ENCODE measurements around the gene CHID1.

The CHID1 gene

DNA sequence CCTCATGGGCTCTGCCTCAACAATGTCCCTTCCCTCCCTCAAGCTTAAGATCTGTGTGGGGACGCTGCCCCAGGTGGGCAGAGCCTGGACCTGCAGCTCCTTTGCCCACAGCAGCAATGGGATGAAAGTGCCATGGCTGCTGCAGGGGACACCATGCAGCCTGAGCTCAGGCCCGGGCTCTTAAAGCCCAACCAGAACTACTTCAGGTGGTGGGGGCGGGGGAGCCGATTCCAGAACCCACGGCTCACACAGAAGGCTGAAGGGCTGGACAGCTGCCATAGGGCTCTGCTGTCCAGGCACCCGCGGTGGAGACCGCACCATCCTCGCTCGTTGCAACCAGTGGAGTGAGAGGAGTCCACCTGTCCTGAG, 12.5 kb downstream of the CHID1 start:
- no peak overlapping the region for H3K4me3 ChIP-seq (ENCODE audit: low read depth, low read length)
- H3K9ac ChIP-seq (ENCODE audit: low read length), result no peak overlapping the region
- no peak overlapping the region for H3K23ac ChIP-seq (ENCODE audit: low read length)
- no peak overlapping the region for H2BK120ac ChIP-seq (ENCODE audit: insufficient read depth, low read length, poor library complexity)
- no peak overlapping the region for H4K12ac ChIP-seq (ENCODE audit: low read depth, low read length)
- H3K18ac ChIP-seq (ENCODE audit: low read length), result no peak overlapping the region
- H3K9me3 ChIP-seq (ENCODE audit: insufficient read depth, low read depth, low read length), result peaks cover 2% of the 10 kb centered on the region
- no CpG with 5 or more reads among the region's 10 CpGs for WGBS (ENCODE audit: extremely low coverage, insufficient coverage, insufficient read length)
- no peaks in the 10 kb centered on the region for H3K79me1 ChIP-seq (ENCODE audit: low read length)
- no peak overlapping the region for H3K4me2 ChIP-seq (ENCODE audit: low read length)
- H2AK5ac ChIP-seq (ENCODE audit: low read length), result no peak overlapping the region
- H3K4ac ChIP-seq (ENCODE audit: low read depth, low read length), result no peak overlapping the region
- H3K27ac ChIP-seq (ENCODE audit: low read depth, low read length), result no peak overlapping the region
- peaks cover 49 to 54% of the 10 kb centered on the region in 2 experiments for H3K36me3 ChIP-seq (ENCODE audit: control insufficient read depth in 1 of 2, insufficient read depth in 2 of 2, low read length in 2 of 2)
- no peak overlapping the region for H4K8ac ChIP-seq (ENCODE audit: low read depth, low read length)
- no peak for DNase-seq
- no peak overlapping the region for H3K14ac ChIP-seq (ENCODE audit: low read length)
- H2BK5ac ChIP-seq (ENCODE audit: low read depth, low read length, poor library complexity), result no peak overlapping the region
- no peaks in the 10 kb centered on the region for H3K4me1 ChIP-seq (ENCODE audit: control insufficient read depth in 1 of 2, insufficient read depth in 2 of 2, low read length in 2 of 2)
- H4K91ac ChIP-seq (ENCODE audit: low read depth, low read length), result no peak overlapping the region
- H3K79me2 ChIP-seq (ENCODE audit: control insufficient read depth, insufficient read depth, low read length, poor library complexity), result no peaks in the 10 kb centered on the region
- no peaks in the 10 kb centered on the region for H3K27me3 ChIP-seq (ENCODE audit: insufficient read depth, low read length)
- no peak overlapping the region for H2AFZ ChIP-seq (ENCODE audit: insufficient read depth, low read length, poor library complexity)
- H2BK12ac ChIP-seq (ENCODE audit: low read length), result no peak overlapping the region

DNA sequence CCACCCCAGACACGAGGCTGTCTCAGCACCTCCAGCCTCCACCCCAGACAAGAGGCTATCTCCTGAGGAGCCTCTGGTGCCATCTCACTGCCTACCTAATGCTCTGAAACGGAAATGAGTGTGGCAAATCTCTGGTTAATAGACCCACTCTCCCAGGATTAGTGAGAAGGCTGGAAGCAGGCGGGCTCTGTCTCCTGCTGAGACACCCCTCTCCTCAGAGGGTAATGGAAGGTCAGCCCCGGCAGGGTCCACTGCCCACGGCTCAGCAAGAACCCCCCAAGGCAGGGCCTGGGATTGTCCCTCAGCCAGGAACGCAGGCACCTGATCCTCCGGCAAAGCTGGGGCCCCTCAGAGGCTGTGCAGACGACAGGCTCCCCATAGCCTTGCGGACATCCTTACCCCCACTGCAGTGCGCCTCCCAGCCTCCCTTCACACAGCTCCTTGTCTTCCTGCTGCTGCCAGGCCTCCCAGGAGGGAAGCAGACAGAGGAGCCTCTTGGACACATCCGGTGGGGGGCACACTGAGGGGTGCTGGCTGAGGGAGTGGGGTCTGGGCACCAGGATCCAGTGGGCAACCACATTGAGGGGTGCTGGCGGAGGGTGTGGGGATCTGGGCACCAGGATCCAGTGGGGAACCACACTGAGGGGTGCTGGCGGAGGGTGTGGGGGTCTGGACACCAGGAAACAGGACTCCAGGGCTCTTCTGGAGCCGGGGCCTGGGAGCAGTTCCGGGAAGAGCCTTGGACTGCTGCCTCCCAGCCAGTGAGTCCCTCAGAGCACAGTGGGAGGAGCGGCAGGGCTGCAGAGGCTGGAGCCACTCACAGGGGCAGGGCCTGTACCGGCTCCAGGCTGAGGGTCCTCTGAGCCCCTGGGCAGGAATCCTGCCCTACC, 13.1 kb downstream of the CHID1 start:
- WGBS (ENCODE audit: extremely low coverage, insufficient coverage, insufficient read length), result no CpG with 5 or more reads among the region's 17 CpGs
- peaks cover 2% of the 10 kb centered on the region for H3K9me3 ChIP-seq (ENCODE audit: insufficient read depth, low read depth, low read length)

DNA sequence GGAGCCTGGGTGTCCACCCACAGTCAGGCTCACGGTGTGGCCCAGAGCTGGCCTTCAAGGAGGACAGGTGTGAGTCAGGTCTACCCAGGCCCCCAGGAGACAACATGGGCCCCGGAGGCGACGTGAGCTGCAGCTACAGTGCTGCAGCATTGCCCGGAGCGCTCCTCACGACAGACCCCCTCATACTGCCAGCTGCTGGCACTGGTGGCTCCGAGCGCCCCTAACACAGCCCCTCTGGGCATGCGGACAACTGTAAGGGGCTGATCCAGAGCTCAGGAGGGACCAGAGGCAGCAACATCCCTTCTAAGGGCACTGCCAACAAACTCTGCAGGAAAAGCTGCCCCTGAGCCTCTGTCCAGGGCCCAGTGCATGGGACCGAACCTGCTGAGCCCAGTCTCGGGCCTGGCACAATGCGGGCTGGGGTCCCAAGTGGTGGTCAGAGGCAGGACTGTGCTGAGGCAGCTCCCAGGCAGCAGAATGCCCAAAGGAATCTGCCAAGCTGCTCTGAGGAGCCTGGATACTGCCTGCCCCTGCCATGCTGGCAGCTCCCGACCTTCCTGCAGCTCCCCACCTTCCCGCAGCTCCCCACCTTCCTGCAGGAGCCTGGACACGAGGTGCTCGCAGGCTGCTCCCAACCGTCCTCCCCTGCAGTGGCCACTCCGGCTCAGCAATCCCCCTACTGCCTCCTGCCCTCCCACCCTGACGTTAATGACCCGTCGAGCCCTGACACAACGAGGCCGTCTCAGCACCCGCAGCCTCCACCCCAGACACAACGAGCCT, 15.1 kb downstream of the CHID1 start:
- Histone ChIP-seq H4K12ac (ENCODE audit: low read depth, low read length) (peak overlapping the region; percentile 15), H3K14ac (ENCODE audit: low read length) (no peak overlapping the region), H3K27me3 (ENCODE audit: insufficient read depth, low read length) (no peaks in the 10 kb centered on the region), H3K9ac (ENCODE audit: low read length) (no peak overlapping the region), H2BK5ac (ENCODE audit: low read depth, low read length, poor library complexity) (no peak overlapping the region), H2AK5ac (ENCODE audit: low read length) (no peak overlapping the region), H3K4me1 (ENCODE audit: control insufficient read depth in 1 of 2, insufficient read depth in 2 of 2, low read length in 2 of 2) (no peaks in the 10 kb centered on the region), H3K18ac (ENCODE audit: low read length) (no peak overlapping the region), H3K4me3 (ENCODE audit: low read depth, low read length) (no peak overlapping the region), H4K8ac (ENCODE audit: low read depth, low read length) (no peak overlapping the region), H3K4ac (ENCODE audit: low read depth, low read length) (no peak overlapping the region), H2BK12ac (ENCODE audit: low read length) (no peak overlapping the region), H2BK120ac (ENCODE audit: insufficient read depth, low read length, poor library complexity) (no peak overlapping the region), H3K79me1 (ENCODE audit: low read length) (no peaks in the 10 kb centered on the region), H4K91ac (ENCODE audit: low read depth, low read length) (no peak overlapping the region), H3K23ac (ENCODE audit: low read length) (no peak overlapping the region), H3K36me3 (ENCODE audit: control insufficient read depth in 1 of 2, insufficient read depth in 2 of 2, low read length in 2 of 2) (peaks cover 23 to 37% of the 10 kb centered on the region in 2 experiments), H3K79me2 (ENCODE audit: control insufficient read depth, insufficient read depth, low read length, poor library complexity) (no peaks in the 10 kb centered on the region), H2AFZ (ENCODE audit: insufficient read depth, low read length, poor library complexity) (no peak overlapping the region), H3K27ac (ENCODE audit: low read depth, low read length) (no peak overlapping the region), H3K4me2 (ENCODE audit: low read length) (no peak overlapping the region), H3K9me3 (ENCODE audit: insufficient read depth, low read depth, low read length) (peaks cover 2% of the 10 kb centered on the region)
- DNase-seq, result no peak
- no CpG with 5 or more reads among the region's 26 CpGs for WGBS (ENCODE audit: extremely low coverage, insufficient coverage, insufficient read length)

More for the DNA sequence above, 13.1 kb downstream of the CHID1 start:
- Histone ChIP-seq H3K79me2 (ENCODE audit: control insufficient read depth, insufficient read depth, low read length, poor library complexity) (no peaks in the 10 kb centered on the region), H3K79me1 (ENCODE audit: low read length) (no peaks in the 10 kb centered on the region), H3K9ac (ENCODE audit: low read length) (no peak overlapping the region), H2BK5ac (ENCODE audit: low read depth, low read length, poor library complexity) (no peak overlapping the region), H3K18ac (ENCODE audit: low read length) (no peak overlapping the region), H4K12ac (ENCODE audit: low read depth, low read length) (no peak overlapping the region), H3K36me3 (ENCODE audit: control insufficient read depth in 1 of 2, insufficient read depth in 2 of 2, low read length in 2 of 2) (peaks cover 43 to 49% of the 10 kb centered on the region in 2 experiments), H3K4me2 (ENCODE audit: low read length) (no peak overlapping the region), H4K91ac (ENCODE audit: low read depth, low read length) (no peak overlapping the region), H3K4me1 (ENCODE audit: control insufficient read depth in 1 of 2, insufficient read depth in 2 of 2, low read length in 2 of 2) (no peaks in the 10 kb centered on the region), H3K27me3 (ENCODE audit: insufficient read depth, low read length) (no peaks in the 10 kb centered on the region), H3K23ac (ENCODE audit: low read length) (no peak overlapping the region), H2BK12ac (ENCODE audit: low read length) (no peak overlapping the region), H3K27ac (ENCODE audit: low read depth, low read length) (no peak overlapping the region), H3K4ac (ENCODE audit: low read depth, low read length) (no peak overlapping the region), H2AK5ac (ENCODE audit: low read length) (no peak overlapping the region), H4K8ac (ENCODE audit: low read depth, low read length) (no peak overlapping the region), H2BK120ac (ENCODE audit: insufficient read depth, low read length, poor library complexity) (no peak overlapping the region), H2AFZ (ENCODE audit: insufficient read depth, low read length, poor library complexity) (no peak overlapping the region), H3K4me3 (ENCODE audit: low read depth, low read length) (no peak overlapping the region), H3K14ac (ENCODE audit: low read length) (no peak overlapping the region)
- DNase-seq, result no peak

DNA sequence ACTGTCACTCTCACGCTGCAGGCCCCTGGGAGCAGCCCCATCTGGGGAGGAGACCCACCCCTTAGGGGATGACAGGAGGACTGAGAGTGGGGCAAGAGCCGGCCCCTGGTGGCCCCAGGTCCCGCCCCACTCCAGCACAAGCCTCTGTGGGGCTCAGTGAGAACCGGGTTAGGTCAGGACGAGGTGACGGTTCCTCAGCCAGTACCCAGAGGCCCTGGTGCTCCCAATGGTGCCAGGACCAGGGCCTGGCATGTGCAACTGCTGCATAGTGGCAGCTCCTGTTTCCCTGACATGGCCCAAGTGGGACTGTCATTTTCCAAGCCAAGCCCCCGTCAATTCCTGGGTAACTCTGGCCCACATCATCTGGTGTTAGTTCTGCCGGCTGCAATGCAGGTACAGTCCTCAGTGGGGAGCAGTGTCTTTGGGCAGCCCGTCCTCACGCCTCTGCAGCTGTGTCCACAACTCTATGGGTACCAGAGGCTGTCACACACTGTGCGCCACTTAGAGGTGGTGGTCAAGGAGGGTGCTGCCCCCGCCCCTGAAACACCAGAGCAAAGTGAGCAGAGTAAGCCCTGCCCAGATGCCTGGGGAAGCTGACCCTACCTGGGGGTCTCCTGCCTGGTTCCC, 15.9 kb downstream of the CHID1 start:
- Histone ChIP-seq H2AK5ac (ENCODE audit: low read length) (no peak overlapping the region), H3K79me2 (ENCODE audit: control insufficient read depth, insufficient read depth, low read length, poor library complexity) (no peaks in the 10 kb centered on the region), H3K14ac (ENCODE audit: low read length) (no peak overlapping the region), H3K23ac (ENCODE audit: low read length) (no peak overlapping the region), H3K18ac (ENCODE audit: low read length) (no peak overlapping the region), H4K8ac (ENCODE audit: low read depth, low read length) (no peak overlapping the region), H3K9ac (ENCODE audit: low read length) (no peak overlapping the region), H2BK12ac (ENCODE audit: low read length) (no peak overlapping the region), H2BK5ac (ENCODE audit: low read depth, low read length, poor library complexity) (no peak overlapping the region), H3K27ac (ENCODE audit: low read depth, low read length) (no peak overlapping the region), H4K91ac (ENCODE audit: low read depth, low read length) (no peak overlapping the region), H3K4me2 (ENCODE audit: low read length) (no peak overlapping the region), H3K79me1 (ENCODE audit: low read length) (no peaks in the 10 kb centered on the region), H2AFZ (ENCODE audit: insufficient read depth, low read length, poor library complexity) (no peak overlapping the region), H3K36me3 (ENCODE audit: control insufficient read depth in 1 of 2, insufficient read depth in 2 of 2, low read length in 2 of 2) (peaks cover 20 to 30% of the 10 kb centered on the region in 2 experiments), H3K4me3 (ENCODE audit: low read depth, low read length) (no peak overlapping the region), H3K9me3 (ENCODE audit: insufficient read depth, low read depth, low read length) (peaks cover 3% of the 10 kb centered on the region), H3K4ac (ENCODE audit: low read depth, low read length) (no peak overlapping the region), H2BK120ac (ENCODE audit: insufficient read depth, low read length, poor library complexity) (no peak overlapping the region), H3K27me3 (ENCODE audit: insufficient read depth, low read length) (no peaks in the 10 kb centered on the region), H4K12ac (ENCODE audit: low read depth, low read length) (peak overlapping the region; percentile 15), H3K4me1 (ENCODE audit: control insufficient read depth in 1 of 2, insufficient read depth in 2 of 2, low read length in 2 of 2) (no peaks in the 10 kb centered on the region)
- no CpG with 5 or more reads among the region's 12 CpGs for WGBS (ENCODE audit: extremely low coverage, insufficient coverage, insufficient read length)
- DNase-seq, result no peak
